Measurements from ENCODE around the gene GLYATL1. TPM values are rescaled to one million over a fixed set of nuclear protein-coding genes. Genes with fewer than 3 reads are reported as not detected.

Gene GLYATL1
- polyA plus RNA-seq, 2 of the 4 experiments (the other 2 are of a cell fraction), result 0.10 TPM; not detected in 1

GRCh38 chr11:58928691-58929090 is 10.6 kb upstream of the GLYATL1 start:
- no peaks in the 10 kb centered on the region for H3K9me3 ChIP-seq
- POLR2A ChIA-PET, result no interaction called here
- H3K4me3 ChIP-seq, result no peak overlapping the region
- no peak overlapping the region for H3K4me2 ChIP-seq
- ATAC-seq (no peak), FAIRE-seq (no peak), DNase-seq (ENCODE audit: low read depth in 1 of 2, low spot score in 1 of 2) (no peak)
- H3K4me1 ChIP-seq, result peaks cover 9% of the 10 kb centered on the region; the same call in 1 of the 3 replicates
- no peak overlapping the region for H3K27ac ChIP-seq
- no peak for TF ChIP-seq MYC (IDR thresholded peaks at IDR 0.05; ENCODE audit: borderline replicate concordance, low read length)
- no peak for TF ChIP-seq ELK1 (IDR thresholded peaks at IDR 0.05; ENCODE audit: low read depth, low read length)
- no peak for TF ChIP-seq JUNB (IDR thresholded peaks at IDR 0.05)
- TF ChIP-seq MAX (IDR thresholded peaks at IDR 0.05), result no peak
- no peak for TF ChIP-seq EHF (CRISPR knock-in tag; IDR thresholded peaks at IDR 0.05)
- CTCF ChIA-PET, result interaction anchor here (1.5 kb wide), 1 partner anchor 10 kb away, joined by 3 read pairs; no protein-coding TSS in a partner anchor

GRCh38 chr11:58930926-58931325 is 8.4 kb upstream of the GLYATL1 start:
- TF ChIP-seq ATOH8 (CRISPR knock-in tag; IDR thresholded peaks at IDR 0.05; ENCODE audit: low read depth) (no peak), NFE2L2 (conservative IDR thresholded peaks at IDR 0.05; ENCODE audit: low read length) (no peak), KDM5A (IDR thresholded peaks at IDR 0.05) (no peak), BCL3 (IDR thresholded peaks at IDR 0.05) (no peak), ESRRA (IDR thresholded peaks at IDR 0.05; ENCODE audit: borderline replicate concordance, low read length) (no peak), CTCF (IDR thresholded peaks at IDR 0.05) (no peak), TP53 (CRISPR knock-in tag; IDR thresholded peaks at IDR 0.05) (no peak), CHD2 (IDR thresholded peaks at IDR 0.05; ENCODE audit: low read length, partially characterized antibody) (no peak), HOXB13 (CRISPR knock-in tag; IDR thresholded peaks at IDR 0.05; ENCODE audit: low read depth) (no peak), EP300 (IDR thresholded peaks at IDR 0.05) (no peak), BHLHE40 (IDR thresholded peaks at IDR 0.05; ENCODE audit: low read depth, low read length) (no peak), HDAC2 (IDR thresholded peaks at IDR 0.05) (no peak)
- WGBS (ENCODE audit: missing lambda C conversion rate), result 33% methylated on average over 2 of the region's 2 CpGs
- Histone ChIP-seq H3K4me3 (no peak overlapping the region), H3K4me2 (no peak overlapping the region), H3K4me1 (peaks cover 9% of the 10 kb centered on the region; the same call in 1 of the 3 replicates), H3K27ac (no peak overlapping the region), H3K9me3 (no peaks in the 10 kb centered on the region)
- ChIA-PET POLR2A (no interaction called here), CTCF (no interaction called here)
- no peak for DNase-seq (ENCODE audit: low read depth in 1 of 2, low spot score in 1 of 2)
- no peak for ATAC-seq
- FAIRE-seq, result no peak

GRCh38 chr11:58933661-58934060 is 5.6 kb upstream of the GLYATL1 start:
- Histone ChIP-seq H3K9me3 (no peaks in the 10 kb centered on the region), H3K4me3 (no peak overlapping the region), H3K27ac (no peak overlapping the region), H3K4me1 (no peaks in the 10 kb centered on the region), H3K4me2 (no peak overlapping the region)
- FAIRE-seq (no peak), ATAC-seq (no peak), DNase-seq (ENCODE audit: low read depth in 1 of 2, low spot score in 1 of 2) (no peak)
- WGBS (ENCODE audit: missing lambda C conversion rate), result 14% methylated on average over 3 of the region's 3 CpGs
- ChIA-PET POLR2A (no interaction called here), CTCF (no interaction called here)
- TF ChIP-seq NPAS2 (CRISPR knock-in tag; IDR thresholded peaks at IDR 0.05; ENCODE audit: borderline replicate concordance), result no peak
- no peak for TF ChIP-seq BHLHE40 (IDR thresholded peaks at IDR 0.05; ENCODE audit: low read depth, low read length)
- no peak for TF ChIP-seq SMC3 (IDR thresholded peaks at IDR 0.05)
- TF ChIP-seq CHD2 (IDR thresholded peaks at IDR 0.05; ENCODE audit: low read length, partially characterized antibody), result no peak
- TF ChIP-seq ZC3H11A (IDR thresholded peaks at IDR 0.05), result no peak
- no peak for TF ChIP-seq NR3C1 (IDR thresholded peaks at IDR 0.05)
- TF ChIP-seq FOXS1 (CRISPR knock-in tag; IDR thresholded peaks at IDR 0.05), result no peak
- TF ChIP-seq MAX (IDR thresholded peaks at IDR 0.05), result no peak
- no peak for TF ChIP-seq TFCP2L1 (CRISPR knock-in tag; IDR thresholded peaks at IDR 0.05)
- no peak for TF ChIP-seq EP300 (IDR thresholded peaks at IDR 0.05)
- TF ChIP-seq RAD21 (conservative IDR thresholded peaks at IDR 0.05 in 1 of 2, IDR thresholded peaks at IDR 0.05 in 1 of 2), result no peak
- no peak for TF ChIP-seq POLR2A (IDR thresholded peaks at IDR 0.05; ENCODE audit: low read length)
- TF ChIP-seq RFX5 (IDR thresholded peaks at IDR 0.05), result no peak

Data from A549 (cell line).